Skeletal muscle cell (primary cell): Measurements from ENCODE around the gene ADTRP.
A peak's percentile ranks its signal among the peaks of the same experiment; 100 is the strongest.
"Not testable (repeated sequence)": the region's sequence is repeated elsewhere in the genome, so short reads cannot be mapped to it uniquely, and the experiment has no call there.

Source experiments
- DNase-seq: peaks from one replicate; pipeline ENCODE4 v3.0.0-alpha.2; 2010; ENCODE audit warnings: low read depth
- H3K4me3 ChIP-seq: 2 replicates; pipeline ENCODE4 v1.5.1; 2011; ENCODE audit warnings: low read depth, mild to moderate bottlenecking, control low read depth, low read length, moderate library complexity

ADTRP gene

GRCh38 chr6:11706171-11706570 is 72.4 kb downstream of the ADTRP start:
- no peak overlapping the region for H3K4me3 ChIP-seq
- DNase-seq, result no peak

GRCh38 chr6:11705483-11705882 is 73.1 kb downstream of the ADTRP start:
- no peak for DNase-seq
- H3K4me3 ChIP-seq, result no peak overlapping the region

GRCh38 chr6:11705069-11705468 is 73.5 kb downstream of the ADTRP start:
- no peak overlapping the region for H3K4me3 ChIP-seq
- DNase-seq, result no peak

- H3K4me3 ChIP-seq, result no peak overlapping the region
- no peak for DNase-seq
Measured at GRCh38 chr6:11703725-11704124, 74.9 kb downstream of the ADTRP start.

GRCh38 chr6:11702500-11703130 is 76.0 kb downstream of the ADTRP start:
- H3K4me3 ChIP-seq, result no peak overlapping the region
- DNase-seq, result peak; percentile 39

- no peak overlapping the region for H3K4me3 ChIP-seq
Measured at GRCh38 chr6:11702089-11702488, 76.5 kb downstream of the ADTRP start.

GRCh38 chr6:11701573-11701972 is 77.0 kb downstream of the ADTRP start:
- H3K4me3 ChIP-seq, result no peak overlapping the region
- DNase-seq, result no peak

More at GRCh38 chr6:11702089-11702488, 76.5 kb downstream of the ADTRP start:
- DNase-seq, result no peak

- DNase-seq, result no peak
- H3K4me3 ChIP-seq, result no peak overlapping the region
Measured at GRCh38 chr6:11700118-11700718, 78.4 kb downstream of the ADTRP start.

- no peak for DNase-seq
- no peak overlapping the region for H3K4me3 ChIP-seq
Measured at GRCh38 chr6:11699576-11699975, 79.0 kb downstream of the ADTRP start.

GRCh38 chr6:11692451-11693376 is 85.9 kb downstream of the ADTRP start:
- DNase-seq, result no peak
- H3K4me3 ChIP-seq, result no peak overlapping the region

- H3K4me3 ChIP-seq, result no peak overlapping the region
- no peak for DNase-seq
Measured at GRCh38 chr6:11689847-11690246, 88.8 kb downstream of the ADTRP start.

- H3K4me3 ChIP-seq, DNase-seq: not testable (repeated sequence)
Measured at GRCh38 chr6:11689400-11689799, 89.2 kb downstream of the ADTRP start.

- DNase-seq, result no peak
- H3K4me3 ChIP-seq, result no peak overlapping the region
Measured at GRCh38 chr6:11688425-11688709, 90.2 kb downstream of the ADTRP start.

- H3K4me3 ChIP-seq, result no peak overlapping the region
Measured at GRCh38 chr6:11685481-11686093, 93.0 kb downstream of the ADTRP start.

GRCh38 chr6:11684901-11685480 is 93.6 kb downstream of the ADTRP start:
- no peak for DNase-seq
- H3K4me3 ChIP-seq, result no peak overlapping the region

More at GRCh38 chr6:11685481-11686093, 93.0 kb downstream of the ADTRP start:
- no peak for DNase-seq

- H3K4me3 ChIP-seq, result no peak overlapping the region
- no peak for DNase-seq
Measured at GRCh38 chr6:11683871-11684270, 94.7 kb downstream of the ADTRP start.

GRCh38 chr6:11682561-11682975 is 96.0 kb downstream of the ADTRP start:
- no peak for DNase-seq
- no peak overlapping the region for H3K4me3 ChIP-seq

GRCh38 chr6:11681770-11682169 is 96.8 kb downstream of the ADTRP start:
- DNase-seq, result no peak
- no peak overlapping the region for H3K4me3 ChIP-seq

GRCh38 chr6:11681357-11681756 is 97.2 kb downstream of the ADTRP start:
- no peak overlapping the region for H3K4me3 ChIP-seq
- no peak for DNase-seq

- DNase-seq, H3K4me3 ChIP-seq: not testable (repeated sequence)
Measured at GRCh38 chr6:11680479-11680878, 98.1 kb downstream of the ADTRP start.
